NCI-H510A (cell line): Measurements from ENCODE around the gene LYG1.

Experiments
- DNase-seq: peaks from one replicate; lab custom pipeline; 2025; lab: John Stamatoyannopoulos, UW

LYG1 gene

DNA sequence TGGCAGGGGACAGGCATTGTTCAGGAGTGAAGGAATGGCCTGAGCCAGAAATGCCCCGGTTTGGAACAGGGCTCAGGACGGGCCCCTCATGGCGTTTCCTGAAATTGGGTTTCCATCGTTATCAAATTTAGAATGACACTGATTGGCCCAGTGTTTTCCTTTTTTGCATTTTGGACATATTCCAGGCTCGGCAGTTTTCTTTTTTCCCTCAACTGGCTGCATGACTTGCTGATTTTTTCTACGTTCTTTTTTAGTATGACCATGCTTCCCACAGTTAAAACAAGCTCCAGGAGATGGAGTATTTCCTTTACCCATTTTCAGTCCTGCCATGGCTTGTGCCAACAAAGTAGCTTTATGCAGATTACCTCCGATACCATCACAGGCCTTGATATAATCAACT, 25.1 kb downstream of the LYG1 start:
- DNase-seq = no peak

- no peak for DNase-seq
Measured at GRCh38 chr2:99261242-99261641, 39.8 kb downstream of the LYG1 start.

DNA sequence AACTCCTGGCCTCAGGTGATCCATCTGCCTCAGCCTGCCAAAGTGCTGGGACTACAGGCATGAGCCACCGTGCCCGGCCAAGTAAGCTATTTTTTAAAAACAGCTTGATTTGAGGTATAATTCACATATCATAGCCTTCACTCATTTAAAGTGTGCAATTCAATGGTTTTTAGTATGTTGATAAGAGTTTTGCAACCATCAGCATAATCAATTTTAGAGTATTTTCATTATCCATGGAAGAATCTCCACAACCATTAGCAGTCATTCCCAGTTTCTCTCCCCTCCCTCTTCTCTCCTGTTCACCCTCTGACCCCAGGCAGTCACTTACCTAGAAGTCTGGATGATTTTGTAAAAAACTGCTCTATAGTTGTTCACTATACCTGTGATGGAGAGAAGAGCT, 40.8 kb downstream of the LYG1 start:
- DNase-seq = no peak

DNA sequence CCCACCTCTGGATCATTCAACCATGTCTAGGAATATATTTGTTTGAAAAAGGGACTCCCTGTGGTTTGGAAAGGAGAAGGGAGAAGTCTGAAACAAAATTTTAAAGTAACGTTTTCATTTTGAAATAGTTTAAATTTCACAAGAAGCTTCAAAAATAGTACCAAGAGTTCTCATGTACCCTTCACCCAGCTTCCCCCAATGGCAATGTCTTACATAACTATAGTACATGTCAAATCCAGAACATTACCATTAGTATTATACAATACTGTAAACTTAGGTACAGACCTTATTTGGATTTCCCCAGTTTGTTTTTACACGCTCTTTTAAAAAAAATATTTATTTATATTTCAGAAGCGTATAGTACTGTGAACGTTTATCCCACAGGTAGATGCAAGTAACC, 41.5 kb downstream of the LYG1 start:
- no peak for DNase-seq

GRCh38 chr2:99256677-99257076, 44.3 kb downstream of the LYG1 start:
- DNase-seq = no peak

- no peak for DNase-seq
Measured at GRCh38 chr2:99255491-99256318, 45.3 kb downstream of the LYG1 start, which contains the start of gene LYG2. Gene LYG2 (minus strand): TSS chr2:99255666. CDS start chr2:99254260, 1,406 bp downstream.

DNA sequence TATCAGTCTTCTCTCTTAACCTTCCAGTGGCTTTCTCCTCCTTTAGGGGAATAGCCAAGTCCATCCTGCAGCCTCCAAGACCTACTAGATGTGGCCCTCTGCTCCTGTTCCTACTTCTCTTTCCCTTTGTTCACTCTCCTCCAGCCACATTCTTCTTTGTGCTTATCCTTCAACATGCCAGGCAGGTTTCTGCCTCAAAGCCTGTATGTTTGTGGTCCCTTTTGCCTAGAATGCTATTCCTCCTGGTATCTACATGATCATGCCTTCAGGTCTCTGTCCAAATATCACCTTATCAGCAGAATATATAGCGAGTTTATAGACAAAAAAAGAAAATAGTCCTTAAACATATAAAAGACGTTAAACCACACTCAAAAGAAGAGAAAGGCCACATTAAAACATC, 51.0 kb downstream of the LYG1 start:
- DNase-seq = no peak

DNA sequence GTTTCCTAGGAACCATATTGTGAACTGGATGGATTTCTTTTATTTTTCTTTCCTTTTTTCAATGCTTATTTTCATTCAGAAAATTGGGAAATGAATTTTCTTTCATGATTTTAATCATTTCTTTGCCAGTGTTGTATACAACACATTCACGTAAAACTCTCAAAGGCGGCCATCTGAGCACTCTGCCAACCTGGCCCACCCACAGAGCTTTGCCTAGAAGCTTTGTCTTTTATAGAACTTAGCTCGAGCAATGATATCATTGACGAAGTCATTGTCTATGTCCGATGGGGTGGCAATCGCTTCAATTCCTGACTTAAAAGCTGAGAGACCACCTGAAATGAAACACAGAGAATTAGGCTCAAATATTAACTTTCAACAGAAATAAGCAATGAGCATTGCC, 58.8 kb downstream of the LYG1 start:
- no peak for DNase-seq

- no peak for DNase-seq
Measured at GRCh38 chr2:99240431-99240830, 60.6 kb downstream of the LYG1 start.

DNA sequence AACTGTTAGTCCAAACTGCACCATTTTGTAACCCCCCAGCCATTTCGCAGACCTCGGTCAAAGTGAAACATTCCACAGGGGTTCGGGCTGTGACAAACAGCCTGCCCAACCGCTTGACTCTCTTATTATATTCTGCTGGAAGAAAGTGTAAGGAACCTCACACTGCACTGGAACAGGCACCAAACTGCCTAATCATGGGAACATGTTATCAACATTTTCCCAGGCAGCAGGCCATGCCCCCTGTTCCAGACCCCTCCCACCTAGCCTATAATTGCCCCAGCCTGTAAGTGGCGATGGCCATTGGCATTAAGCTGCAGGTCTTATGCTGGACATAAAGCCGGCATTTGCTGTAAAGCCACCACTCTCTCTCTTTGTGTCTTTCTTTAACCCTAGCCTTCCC, 62.4 kb downstream of the LYG1 start:
- no peak for DNase-seq
